GM11168 (cell line): ENCODE data around the gene GTF2IRD2.
"Not testable (repeated sequence)": the region's sequence is repeated elsewhere in the genome, so short reads cannot be mapped to it uniquely, and the experiment has no call there.

Experiments used
- in situ Hi-C: fragments of 300-500 bp; cut with MboI; formaldehyde crosslinking; loops from one replicate; pipeline ENCODE4 v1.12.0; 2022; ENCODE audit warnings: low sequenced_read_pairs; ENCODE audit not compliant: unreplicated experiment

The GTF2IRD2 gene

DNA sequence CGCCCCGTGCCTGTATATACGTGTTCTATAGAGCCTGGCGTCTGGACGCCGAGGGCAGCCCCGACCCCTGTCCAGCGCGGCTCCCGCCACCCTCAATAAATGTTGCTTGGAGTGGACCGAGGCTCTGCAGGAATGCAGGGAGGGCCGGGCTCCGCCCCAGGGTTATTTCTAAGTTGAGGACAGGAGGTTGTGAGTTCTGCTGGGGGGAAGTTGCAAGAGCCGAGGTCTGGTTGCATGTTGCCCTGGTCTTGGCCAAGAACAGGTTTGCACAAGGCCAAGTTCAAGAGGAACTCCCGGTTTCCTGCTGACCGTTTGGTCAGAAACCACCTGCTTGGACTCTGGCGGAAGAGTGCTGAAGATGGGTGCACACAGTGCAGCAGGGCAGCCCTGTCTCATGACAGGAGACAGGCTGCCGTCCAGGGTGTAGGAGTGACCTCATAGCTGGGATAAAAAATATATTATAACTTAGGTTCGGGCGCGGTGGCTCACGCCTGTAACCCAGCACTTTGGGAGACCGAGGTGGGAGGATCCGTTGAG lies 62.1 kb downstream of the GTF2IRD2 start:
- in situ Hi-C loops = not testable (repeated sequence)

DNA sequence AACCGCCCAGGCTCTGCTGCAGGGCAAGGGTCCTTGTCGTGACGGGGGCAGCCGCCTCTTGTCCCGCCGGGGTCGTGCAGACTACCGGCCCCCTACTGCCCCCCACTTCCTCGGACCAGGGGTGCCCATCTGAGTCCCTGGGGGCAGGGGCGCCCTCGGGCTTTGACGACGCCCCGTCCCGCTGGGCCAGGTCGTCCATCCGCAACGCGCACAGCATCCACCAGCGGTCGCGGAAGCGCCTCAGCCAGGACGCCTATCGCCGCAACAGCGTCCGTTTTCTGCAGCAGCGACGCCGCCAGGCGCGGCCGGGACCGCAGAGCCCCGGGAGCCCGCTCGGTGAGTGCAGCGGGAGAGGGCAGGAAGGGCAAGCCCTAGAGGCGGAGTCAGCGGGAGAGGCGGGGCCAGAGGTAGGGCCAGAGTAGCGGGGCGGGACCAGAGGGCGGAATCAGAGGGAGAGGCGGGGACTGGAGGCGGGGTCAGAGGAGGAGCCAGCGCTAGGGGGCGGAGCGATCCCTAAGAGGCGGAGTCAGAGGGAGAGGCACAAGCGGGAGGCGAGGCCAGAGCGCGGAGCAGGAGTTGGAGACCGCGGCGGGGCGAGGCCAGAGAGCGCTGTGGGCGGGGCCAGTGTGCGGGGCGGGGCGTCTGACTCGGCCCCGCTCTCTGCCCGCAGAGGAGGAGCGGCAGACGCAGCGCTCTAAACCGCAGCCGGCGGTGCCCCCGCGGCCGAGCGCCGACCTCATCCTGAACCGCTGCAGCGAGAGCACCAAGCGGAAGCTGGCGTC lies 62.8 kb downstream of the GTF2IRD2 start:
- in situ Hi-C loops = not testable (repeated sequence)

DNA sequence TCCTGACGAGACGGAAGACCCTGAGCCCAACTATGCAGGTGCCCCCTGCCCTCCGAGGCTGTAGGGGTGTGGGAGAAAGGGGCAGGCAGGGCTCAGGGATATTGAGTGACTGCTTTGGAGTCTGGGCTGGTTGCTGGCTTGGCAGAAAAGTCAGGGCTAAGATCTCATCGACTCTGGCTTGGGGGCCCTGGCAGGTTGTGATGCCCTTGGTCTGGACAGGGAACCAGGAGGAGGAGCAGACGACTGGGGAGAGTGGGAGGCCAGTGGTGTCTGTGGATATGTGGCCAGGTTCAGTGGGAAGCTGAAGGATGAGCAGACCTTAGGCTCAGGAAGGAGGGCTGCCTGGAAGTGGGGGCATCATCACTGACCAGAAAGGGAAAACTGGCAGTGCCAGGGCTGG lies 67.8 kb downstream of the GTF2IRD2 start:
- in situ Hi-C loops = not testable (repeated sequence)

DNA sequence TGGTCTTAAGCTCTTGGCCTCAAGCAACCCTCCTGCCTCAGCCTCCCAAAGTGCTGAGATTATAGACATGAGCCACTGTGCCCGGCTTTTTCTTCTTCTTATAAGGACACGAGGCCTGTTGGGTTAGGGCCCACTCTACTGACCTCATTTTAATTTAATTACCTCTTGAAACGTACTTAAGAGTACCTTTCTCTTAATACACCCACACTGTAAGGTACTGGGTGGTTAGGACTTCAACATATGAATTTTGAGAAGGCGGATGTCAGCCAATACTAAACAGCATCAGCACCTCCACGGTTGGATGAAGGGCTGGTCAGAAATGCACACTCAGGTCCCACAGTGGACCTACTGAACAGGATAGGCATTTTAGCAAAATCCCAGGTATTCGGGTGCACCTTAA lies 69.7 kb downstream of the GTF2IRD2 start:
- in situ Hi-C loops = not testable (repeated sequence)

DNA sequence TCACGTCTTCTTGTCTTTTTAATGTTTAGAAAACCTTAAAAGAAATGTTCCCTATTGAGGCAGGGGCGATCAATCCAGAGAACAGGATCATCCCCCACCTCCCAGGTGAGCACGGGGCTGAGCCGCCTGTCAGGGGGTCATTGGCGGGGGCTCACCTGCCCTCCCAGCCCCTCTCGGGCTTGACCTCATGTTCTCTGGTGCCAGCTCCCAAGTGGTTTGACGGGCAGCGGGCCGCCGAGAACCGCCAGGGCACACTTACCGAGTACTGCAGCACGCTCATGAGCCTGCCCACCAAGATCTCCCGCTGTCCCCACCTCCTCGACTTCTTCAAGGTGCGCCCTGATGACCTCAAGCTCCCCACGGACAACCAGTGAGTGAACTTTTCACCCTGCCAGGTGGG lies 72.4 kb downstream of the GTF2IRD2 start:
- in situ Hi-C loops = not testable (repeated sequence)

DNA sequence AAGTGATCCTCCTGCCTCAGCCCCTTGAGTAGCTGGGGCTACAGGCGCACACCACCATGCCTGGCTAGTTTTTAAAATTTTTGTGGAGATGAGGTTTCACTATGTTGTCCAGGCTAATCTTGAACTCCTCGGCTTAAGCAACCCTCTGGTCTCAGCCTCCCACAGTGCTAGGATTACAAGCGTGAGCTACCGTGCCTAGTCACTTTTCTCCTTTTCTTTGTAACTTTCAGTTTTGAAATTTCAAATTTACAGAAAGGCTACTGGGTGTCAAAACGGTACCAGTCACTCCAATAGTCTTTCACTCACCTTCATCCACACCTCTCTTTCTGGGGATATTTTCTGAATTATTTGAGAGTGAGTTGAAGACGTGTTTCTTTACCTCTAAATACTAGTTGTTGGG lies 76.3 kb downstream of the GTF2IRD2 start:
- in situ Hi-C loops = not testable (repeated sequence)

DNA sequence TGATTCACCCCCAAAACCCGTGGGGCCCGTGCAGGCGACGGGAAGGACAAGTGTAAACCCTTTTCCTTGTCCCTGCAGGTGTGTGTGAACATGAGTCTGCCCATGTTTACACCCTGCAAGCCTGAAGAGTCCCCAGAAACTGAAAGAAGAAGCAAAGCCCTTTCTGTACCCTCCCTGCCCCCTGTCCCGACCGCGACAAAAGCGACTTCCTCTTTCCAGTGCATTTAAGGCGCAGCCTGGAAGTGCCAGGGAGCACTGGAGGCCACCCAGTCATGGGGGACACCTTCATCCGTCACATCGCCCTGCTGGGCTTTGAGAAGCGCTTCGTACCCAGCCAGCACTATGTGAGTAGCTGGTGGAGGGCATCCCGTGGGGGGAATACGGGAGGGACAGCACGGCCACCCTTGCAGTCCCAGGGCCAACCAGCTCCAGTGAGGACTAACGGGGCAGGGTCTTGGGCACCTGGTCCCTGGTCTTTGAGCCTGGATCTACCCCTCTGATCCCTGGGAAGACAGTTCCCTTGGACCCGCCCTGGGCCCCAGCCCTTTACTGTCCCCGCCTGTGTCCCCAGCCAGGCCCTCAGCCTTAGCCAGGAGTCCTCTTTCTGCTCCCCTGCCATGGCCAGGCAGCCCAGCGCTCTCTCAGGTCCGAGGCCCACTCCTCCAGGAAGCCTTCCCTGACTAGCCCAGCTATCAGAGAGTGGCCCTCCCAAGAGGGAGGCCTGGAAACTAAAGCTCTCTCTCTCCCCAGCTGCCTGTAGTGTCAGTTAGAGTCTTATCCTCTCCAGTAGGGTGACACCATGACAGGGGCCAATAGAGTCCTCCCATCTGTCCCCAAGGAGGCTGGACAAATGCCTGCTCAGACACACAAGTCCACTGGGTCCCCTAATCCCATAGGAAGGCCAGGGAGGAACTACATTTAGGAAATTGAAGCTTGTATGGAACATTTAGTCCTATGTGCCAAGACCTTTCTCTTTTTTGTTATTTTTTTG lies 77.3 kb downstream of the GTF2IRD2 start, which contains the start of gene NCF1:
TSS of gene NCF1 (plus strand) at position 252 of the 991 bp plus-strand sequence. CDS start at position 273, 21 bp downstream.
- in situ Hi-C loops = not testable (repeated sequence)

DNA sequence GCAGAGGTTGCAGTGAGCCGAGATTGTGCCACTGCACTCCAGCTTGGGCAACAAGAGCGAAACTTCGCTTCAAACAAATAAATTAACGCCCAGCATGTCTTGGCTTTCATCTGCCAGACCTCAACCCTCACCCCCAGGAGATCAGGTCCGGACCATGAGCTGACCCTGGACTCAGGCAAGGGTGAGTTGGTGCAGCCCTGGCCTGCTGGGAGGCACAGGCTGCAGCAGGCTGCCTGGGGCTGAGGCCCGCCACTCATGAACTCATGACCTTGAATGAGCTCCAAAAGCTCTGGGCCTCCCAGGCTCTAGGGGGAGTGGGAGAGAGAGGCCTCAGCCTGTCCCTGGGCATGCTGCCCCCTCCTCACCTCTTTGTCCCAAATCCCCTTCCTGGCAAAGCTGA lies 79.3 kb downstream of the GTF2IRD2 start:
- in situ Hi-C loops = not testable (repeated sequence)

DNA sequence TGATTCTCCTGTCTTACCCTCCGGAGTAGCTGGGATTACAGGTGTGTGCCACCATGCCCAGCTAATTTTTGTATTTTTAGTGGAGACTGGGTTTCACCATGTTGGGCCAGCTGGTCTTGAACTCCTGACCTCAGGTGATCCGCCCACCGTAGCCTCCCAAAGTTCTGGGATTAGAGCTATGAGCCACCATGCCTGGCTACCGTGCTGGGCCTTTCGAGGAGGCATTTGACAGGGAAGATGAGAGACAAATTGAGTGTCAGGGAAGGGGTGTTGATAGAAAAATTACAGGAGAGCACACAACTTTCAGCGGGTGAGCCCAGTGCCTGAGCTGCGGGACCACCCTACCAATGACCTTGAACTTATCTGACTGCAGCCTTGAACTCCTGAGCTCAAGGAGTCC lies 81.3 kb downstream of the GTF2IRD2 start:
- in situ Hi-C loops = not testable (repeated sequence)

DNA sequence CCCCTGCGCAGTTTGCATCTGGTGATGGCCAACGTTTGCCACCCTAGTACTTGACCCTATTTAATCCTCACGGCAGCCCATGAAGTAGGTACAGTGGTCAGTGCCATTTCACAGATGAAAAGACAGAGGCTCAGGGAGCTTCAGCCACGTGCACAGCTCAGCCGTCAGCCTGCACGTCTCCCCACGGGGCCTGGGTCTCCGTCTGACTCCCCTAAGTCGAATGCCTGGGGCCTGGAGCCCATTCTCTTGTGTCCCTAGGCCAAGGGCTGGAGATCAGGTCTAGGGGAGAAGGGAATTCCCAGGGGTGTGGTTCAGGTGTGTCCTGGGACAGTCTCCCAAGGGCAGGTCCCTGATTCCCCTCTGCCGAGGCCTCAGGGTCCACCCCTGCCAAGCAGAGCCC lies 84.4 kb downstream of the GTF2IRD2 start:
- in situ Hi-C loops = not testable (repeated sequence)

DNA sequence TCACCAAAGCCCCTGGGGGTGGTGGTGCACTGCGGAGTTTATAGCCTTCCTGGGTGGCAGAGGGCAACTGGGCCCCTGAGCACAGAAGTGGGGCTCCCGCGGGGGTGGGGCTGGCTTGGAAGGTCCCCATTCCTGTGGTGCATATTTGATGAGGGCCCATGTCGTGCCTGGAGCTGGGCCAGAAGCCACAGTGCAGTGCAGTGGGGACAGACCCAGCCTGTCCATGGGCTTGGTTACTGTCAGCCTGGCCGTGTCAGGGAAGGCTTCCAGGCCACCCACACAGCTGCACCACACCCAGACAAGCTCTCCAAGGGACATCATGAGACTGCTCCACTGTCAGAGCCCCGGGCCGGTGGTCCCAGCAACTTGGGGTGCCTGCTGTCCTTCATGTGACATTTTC lies 84.9 kb downstream of the GTF2IRD2 start:
- in situ Hi-C loops = not testable (repeated sequence)

DNA sequence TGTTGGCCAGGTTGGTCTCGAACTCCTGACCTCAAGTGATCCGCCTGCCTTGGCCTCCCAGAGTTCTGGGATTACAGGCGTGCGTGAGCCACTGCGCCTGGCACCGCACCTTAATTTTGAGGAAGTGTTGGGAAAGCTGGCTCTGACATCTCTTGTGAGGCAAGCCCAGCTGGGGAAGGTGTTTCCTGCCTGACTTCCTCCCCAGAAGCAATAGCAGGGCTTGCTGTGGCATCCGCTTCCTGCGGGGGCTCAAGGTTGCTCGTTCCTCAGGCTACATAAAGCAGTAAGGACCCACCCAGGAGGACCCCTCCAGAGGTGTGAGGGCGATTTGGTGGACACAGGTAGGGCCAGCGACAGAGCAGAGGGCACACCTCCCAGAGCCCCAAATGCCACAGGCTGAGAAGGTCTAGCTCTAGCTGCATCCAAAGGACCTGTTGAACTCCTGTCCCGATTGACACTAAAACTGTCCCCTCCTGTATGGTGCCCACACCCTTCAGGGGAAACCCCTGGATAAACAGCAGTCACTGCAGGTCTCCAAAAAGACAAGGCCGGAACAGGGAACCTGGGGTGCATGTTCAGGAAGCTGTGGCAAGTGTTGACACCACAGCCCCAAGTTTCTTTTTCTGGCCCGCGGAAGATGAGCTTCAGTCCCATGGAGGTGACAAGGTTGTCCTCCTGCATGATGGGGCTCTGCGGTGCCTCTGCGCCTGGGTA lies 86.0 kb downstream of the GTF2IRD2 start:
- in situ Hi-C loops = not testable (repeated sequence)

DNA sequence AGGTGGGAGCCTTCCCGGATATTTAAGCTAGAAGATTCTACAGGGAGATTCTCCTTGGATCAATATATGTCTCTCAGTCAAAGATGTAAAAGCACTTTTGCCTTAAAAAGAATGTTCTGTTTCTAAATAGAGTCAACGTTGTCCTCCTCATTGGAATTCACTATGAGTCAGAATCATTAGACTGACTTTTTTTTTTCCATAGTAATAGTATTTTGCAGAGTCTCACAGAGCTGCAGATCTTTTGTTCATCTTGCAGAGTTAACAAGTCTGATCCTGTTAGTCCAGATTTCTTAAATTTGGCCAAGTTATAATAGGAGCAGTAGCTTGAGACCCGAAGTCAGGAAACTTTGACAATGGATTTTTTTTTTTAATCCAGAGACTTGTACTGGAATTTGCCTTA lies 92.4 kb downstream of the GTF2IRD2 start:
- in situ Hi-C loops = not testable (repeated sequence)

DNA sequence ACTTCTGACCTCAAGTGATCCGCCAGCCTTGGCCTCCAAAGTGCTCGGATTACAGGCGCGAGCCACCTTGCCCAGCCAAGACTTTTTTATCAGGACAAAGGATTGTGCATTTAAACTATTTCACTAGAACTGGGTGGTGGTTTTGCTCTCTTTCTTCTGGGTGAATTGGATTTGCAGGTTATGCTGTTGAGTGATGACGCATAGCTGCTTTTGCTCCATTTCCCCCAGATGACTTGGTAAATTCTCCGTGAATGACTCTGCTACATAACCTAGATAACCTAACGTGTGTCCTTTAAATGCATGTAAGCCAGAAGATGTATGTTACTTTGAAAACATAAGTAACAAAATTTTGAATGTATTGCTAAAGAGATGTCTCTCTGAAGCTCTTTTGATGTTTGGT lies 93.1 kb downstream of the GTF2IRD2 start:
- in situ Hi-C loops = not testable (repeated sequence)

DNA sequence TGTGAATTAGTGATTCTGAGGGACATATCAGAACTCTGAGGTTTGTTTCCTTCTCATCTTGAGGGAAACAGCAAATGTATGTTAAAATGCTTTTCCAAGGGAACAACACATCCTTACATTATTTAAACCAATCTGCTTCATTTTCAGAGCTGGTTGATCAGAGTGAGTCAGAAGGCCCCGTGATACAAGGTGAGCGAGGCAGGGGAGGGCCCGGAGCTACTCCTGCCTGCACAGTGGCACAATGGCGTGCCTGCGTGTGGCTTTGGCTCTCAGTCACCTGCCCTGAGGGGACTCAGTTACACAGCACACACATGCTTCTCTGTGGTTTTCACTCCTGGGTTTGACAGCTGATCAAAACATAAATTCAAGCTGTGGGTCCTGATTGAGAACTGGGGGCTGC lies 94.7 kb downstream of the GTF2IRD2 start:
- in situ Hi-C loops = not testable (repeated sequence)

DNA sequence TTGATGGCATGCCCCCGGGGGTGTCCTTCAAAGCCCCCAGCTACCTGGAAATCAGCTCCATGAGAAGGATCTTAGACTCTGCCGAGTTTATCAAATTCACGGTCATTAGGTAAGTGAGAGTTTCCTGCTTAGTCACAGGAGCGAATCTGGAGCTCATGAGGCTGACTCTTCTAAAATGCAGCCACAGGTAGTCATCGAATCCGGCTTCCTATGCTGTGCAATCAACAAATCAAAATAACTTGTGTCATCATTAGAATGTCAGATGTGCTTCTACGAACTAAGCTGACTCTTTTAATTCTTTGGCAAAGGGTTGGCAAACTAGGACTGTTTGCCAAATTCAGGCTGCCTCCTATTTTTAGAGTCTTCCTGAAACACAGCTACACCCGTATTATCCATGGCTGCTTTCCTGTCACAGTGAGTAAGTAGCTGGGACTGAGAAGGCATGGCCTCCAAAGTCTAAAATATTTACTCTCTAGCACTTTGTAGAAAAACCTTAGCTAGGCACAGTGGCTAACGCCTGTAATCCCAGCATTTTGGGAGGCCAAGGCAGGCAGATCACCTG lies 97.4 kb downstream of the GTF2IRD2 start:
- in situ Hi-C loops = not testable (repeated sequence)
